MM.1S (cell line): ENCODE data around the gene FILIP1.

ENCODE experiments used
- DNase-seq: peaks from one replicate; pipeline ENCODE4 v3.0.0-alpha.2; 2015
- H2AFZ ChIP-seq: fragments of 300-600 bp; sonication (generic); 2 replicates; pipeline ENCODE4 v1.6.0; 2016; ENCODE audit warnings: antibody characterized with exemption, low read length
- H3F3A ChIP-seq: fragments of 300-600 bp; sonication (generic); 2 replicates; pipeline ENCODE4 v1.6.1; 2016; ENCODE audit warnings: mild to moderate bottlenecking, antibody characterized with exemption, low read length, moderate library complexity, mixed read lengths; ENCODE audit not compliant: insufficient read depth
- H3K27ac ChIP-seq: fragments of 300-600 bp; sonication (generic); 2 replicates; pipeline ENCODE4 v1.5.1; 2016; ENCODE audit warnings: mild to moderate bottlenecking, low read length
- H3K27me3 ChIP-seq: fragments of 300-600 bp; sonication (generic); replicated peaks from 2 replicates; pipeline ENCODE4 v1.6.0; 2016; ENCODE audit warnings: low read length; ENCODE audit not compliant: insufficient read depth
- H3K36me3 ChIP-seq: fragments of 300-600 bp; sonication (generic); replicated peaks from 2 replicates; pipeline ENCODE4 v1.6.1; 2016; ENCODE audit warnings: mild to moderate bottlenecking, low read length, mixed read lengths; ENCODE audit not compliant: insufficient read depth
- H3K4me1 ChIP-seq: fragments of 300-600 bp; sonication (generic); 2 replicates; pipeline ENCODE4 v1.6.1; 2016; ENCODE audit warnings: low read length, mixed read lengths
- H3K4me2 ChIP-seq: fragments of 300-600 bp; sonication (generic); 2 replicates; pipeline ENCODE4 v1.6.0; 2016; ENCODE audit warnings: low read depth, low read length
- H3K4me3 ChIP-seq: fragments of 300-600 bp; sonication (generic); 2 replicates; pipeline ENCODE4 v1.5.1; 2016; ENCODE audit warnings: low read length, mixed read lengths
- H3K79me2 ChIP-seq: fragments of 300-600 bp; sonication (generic); 2 replicates; pipeline ENCODE4 v1.6.1; 2016; ENCODE audit warnings: mixed run types, low read length, mixed read lengths
- H3K9ac ChIP-seq: fragments of 300-600 bp; sonication (generic); 2 replicates; pipeline ENCODE4 v1.6.1; 2016; ENCODE audit warnings: low read length, mixed read lengths
- H3K9me2 ChIP-seq: fragments of 300-600 bp; sonication (generic); replicated peaks from 2 replicates; pipeline ENCODE4 v1.6.1; 2016; ENCODE audit warnings: mild to moderate bottlenecking, low read length, mixed read lengths; ENCODE audit not compliant: insufficient read depth
- H3K9me3 ChIP-seq: fragments of 300-600 bp; sonication (generic); replicated peaks from 2 replicates; pipeline ENCODE4 v1.6.1; 2016; ENCODE audit warnings: mild to moderate bottlenecking, low read length, mixed read lengths; ENCODE audit not compliant: insufficient read depth
- H4K20me1 ChIP-seq: fragments of 300-600 bp; sonication (generic); 2 replicates; pipeline ENCODE4 v1.6.1; 2016; ENCODE audit warnings: mild to moderate bottlenecking, low read length, moderate library complexity, mixed read lengths; ENCODE audit not compliant: insufficient read depth
- EZH2 ChIP-seq: fragments of 300-600 bp; sonication (generic); optimal IDR thresholded peaks from 2 replicates; pipeline ENCODE3; 2017; ENCODE audit warnings: low read depth, mild to moderate bottlenecking, antibody characterized with exemption, low read length, mixed read lengths
- EZH2phosphoT487 ChIP-seq: fragments of 300-600 bp; sonication (generic); IDR thresholded peaks from 2 replicates; pipeline ENCODE4 v1.6.1; 2018; ENCODE audit warnings: antibody characterized with exemption, low read length
- TF ChIP-seq, protein P1 (sequence below): fragments of 300-600 bp; sonication (generic); IDR thresholded peaks from 2 replicates; pipeline ENCODE4 v1.5.1; 2016; ENCODE audit warnings: antibody characterized with exemption, low read length, mixed read lengths

Gene FILIP1

DNA sequence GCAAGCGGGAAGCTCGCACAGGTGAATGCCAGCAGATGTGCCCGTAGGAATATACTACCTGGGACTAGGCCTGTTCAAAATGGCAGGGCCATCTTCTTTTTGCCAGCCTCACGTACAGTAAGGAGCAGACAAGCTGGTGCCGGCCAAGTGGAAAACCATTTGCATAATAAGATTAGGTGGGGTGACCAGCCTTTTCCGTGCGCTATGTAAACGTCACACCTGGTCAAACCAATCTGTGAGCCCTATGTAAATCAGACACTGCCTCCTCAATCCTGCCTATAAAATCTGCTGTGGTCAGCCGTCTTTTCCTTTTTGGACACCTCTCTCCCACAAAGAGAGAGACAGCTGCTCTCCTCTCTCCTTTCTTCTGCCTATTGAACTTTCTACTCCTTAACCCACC lies 148.2 kb downstream of the FILIP1 start:
- Histone ChIP-seq H3K4me1 (no peaks in the 10 kb centered on the region), H3K4me2 (no peak overlapping the region), H4K20me1 (no peaks in the 10 kb centered on the region), H3K4me3 (no peak overlapping the region), H3K27me3 (no peaks in the 10 kb centered on the region), H3K27ac (no peak overlapping the region), H3K36me3 (no peaks in the 10 kb centered on the region), H2AFZ (no peak overlapping the region), H3K79me2 (no peaks in the 10 kb centered on the region), H3K9me2 (no peaks in the 10 kb centered on the region), H3F3A (no peaks in the 10 kb centered on the region), H3K9me3 (no peaks in the 10 kb centered on the region), H3K9ac (no peak overlapping the region)
- TF ChIP-seq, protein P1, sequence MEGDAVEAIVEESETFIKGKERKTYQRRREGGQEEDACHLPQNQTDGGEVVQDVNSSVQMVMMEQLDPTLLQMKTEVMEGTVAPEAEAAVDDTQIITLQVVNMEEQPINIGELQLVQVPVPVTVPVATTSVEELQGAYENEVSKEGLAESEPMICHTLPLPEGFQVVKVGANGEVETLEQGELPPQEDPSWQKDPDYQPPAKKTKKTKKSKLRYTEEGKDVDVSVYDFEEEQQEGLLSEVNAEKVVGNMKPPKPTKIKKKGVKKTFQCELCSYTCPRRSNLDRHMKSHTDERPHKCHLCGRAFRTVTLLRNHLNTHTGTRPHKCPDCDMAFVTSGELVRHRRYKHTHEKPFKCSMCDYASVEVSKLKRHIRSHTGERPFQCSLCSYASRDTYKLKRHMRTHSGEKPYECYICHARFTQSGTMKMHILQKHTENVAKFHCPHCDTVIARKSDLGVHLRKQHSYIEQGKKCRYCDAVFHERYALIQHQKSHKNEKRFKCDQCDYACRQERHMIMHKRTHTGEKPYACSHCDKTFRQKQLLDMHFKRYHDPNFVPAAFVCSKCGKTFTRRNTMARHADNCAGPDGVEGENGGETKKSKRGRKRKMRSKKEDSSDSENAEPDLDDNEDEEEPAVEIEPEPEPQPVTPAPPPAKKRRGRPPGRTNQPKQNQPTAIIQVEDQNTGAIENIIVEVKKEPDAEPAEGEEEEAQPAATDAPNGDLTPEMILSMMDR = no peak
- no peak for TF ChIP-seq EZH2phosphoT487
- no peak for DNase-seq

DNA sequence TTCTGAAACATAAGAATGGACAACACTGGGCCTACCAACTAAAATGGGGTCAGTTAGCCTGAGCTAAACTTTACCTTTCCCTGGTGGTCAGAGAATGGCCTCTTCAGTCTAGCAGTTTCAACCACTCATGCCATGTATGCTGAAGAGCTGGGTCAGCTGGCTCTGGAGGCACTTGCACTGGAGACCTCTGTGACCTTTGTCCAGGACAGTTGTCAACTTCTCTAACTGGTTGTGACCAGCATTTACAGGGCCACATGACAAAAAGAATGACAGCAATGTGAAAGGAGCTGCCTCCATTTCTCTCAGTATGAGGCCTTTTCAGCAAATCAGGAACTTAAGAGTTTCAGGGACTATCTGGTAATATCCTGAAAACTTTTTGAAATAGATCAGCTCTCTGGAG lies 149.1 kb downstream of the FILIP1 start:
- no peaks in the 10 kb centered on the region for H3K4me1 ChIP-seq
- H2AFZ ChIP-seq = no peak overlapping the region
- no peaks in the 10 kb centered on the region for H4K20me1 ChIP-seq
- no peak overlapping the region for H3K4me3 ChIP-seq
- H3K27ac ChIP-seq = no peak overlapping the region
- no peaks in the 10 kb centered on the region for H3K36me3 ChIP-seq
- DNase-seq = no peak
- H3K9me3 ChIP-seq = no peaks in the 10 kb centered on the region
- no peak for TF ChIP-seq EZH2phosphoT487
- TF ChIP-seq EZH2 = no peak
- TF ChIP-seq, protein P1 = no peak
- no peaks in the 10 kb centered on the region for H3F3A ChIP-seq
- no peak overlapping the region for H3K4me2 ChIP-seq
- no peaks in the 10 kb centered on the region for H3K9me2 ChIP-seq
- H3K9ac ChIP-seq = no peak overlapping the region
- no peaks in the 10 kb centered on the region for H3K79me2 ChIP-seq
- no peaks in the 10 kb centered on the region for H3K27me3 ChIP-seq

DNA sequence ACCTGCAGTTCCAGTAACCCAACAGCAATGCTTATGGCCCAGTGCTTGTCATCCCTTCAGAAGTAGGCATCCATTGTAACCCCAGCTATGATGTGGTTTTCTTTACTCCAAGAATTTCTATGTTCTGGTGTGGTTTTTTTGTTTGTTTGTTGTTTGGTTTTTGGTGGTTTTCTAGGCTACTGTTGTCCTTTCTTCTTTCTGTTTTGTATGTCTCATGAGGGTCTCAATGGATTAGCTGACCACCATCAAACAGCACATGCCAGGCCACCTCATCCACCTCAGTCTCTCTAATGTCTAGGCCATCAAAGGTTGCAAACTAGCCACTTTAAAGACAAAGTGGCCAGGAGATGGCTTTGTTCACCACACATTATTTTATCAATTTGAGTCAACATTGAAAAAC lies 149.6 kb downstream of the FILIP1 start:
- Histone ChIP-seq H3K9me2 (no peaks in the 10 kb centered on the region), H3K9me3 (no peaks in the 10 kb centered on the region), H2AFZ (no peak overlapping the region), H3K27me3 (no peaks in the 10 kb centered on the region), H3K4me2 (no peak overlapping the region), H3K4me3 (no peak overlapping the region), H3K79me2 (no peaks in the 10 kb centered on the region), H3K9ac (no peak overlapping the region), H3K36me3 (no peaks in the 10 kb centered on the region), H4K20me1 (no peaks in the 10 kb centered on the region), H3K4me1 (no peaks in the 10 kb centered on the region), H3K27ac (no peak overlapping the region), H3F3A (no peaks in the 10 kb centered on the region)
- TF ChIP-seq, protein P1 = no peak
- TF ChIP-seq EZH2phosphoT487 = no peak
- TF ChIP-seq EZH2 = no peak
- no peak for DNase-seq
